Measurements from ENCODE around the gene DAPL1.
A peak's percentile ranks its signal among the peaks of the same experiment; 100 is the strongest.

Gene DAPL1

GRCh38 chr2:158795195-158795924 is at the start of gene DAPL1:
Gene DAPL1 (plus strand): TSS chr2:158795317. CDS start chr2:158795373, 56 bp downstream.
- DNase-seq = peak; percentile 9 to 48 (median 35)

GRCh38 chr2:158745866-158746382 is 49.2 kb upstream of the DAPL1 start:
- DNase-seq = no peak

GRCh38 chr2:158746488-158746887 is 48.6 kb upstream of the DAPL1 start:
- no peak for DNase-seq

GRCh38 chr2:158747281-158747680 is 47.8 kb upstream of the DAPL1 start:
- DNase-seq = no peak

- DNase-seq = no peak
These were observed 46.1 kb upstream of the DAPL1 start for GRCh38 chr2:158748926-158749590.

GRCh38 chr2:158750458-158751125 is 44.5 kb upstream of the DAPL1 start:
- DNase-seq = no peak

GRCh38 chr2:158753641-158754611 is 41.2 kb upstream of the DAPL1 start:
- peak; percentile 5 to 57 (median 33) for DNase-seq

- no peak for DNase-seq
These were observed 39.6 kb upstream of the DAPL1 start for GRCh38 chr2:158755310-158756087.

GRCh38 chr2:158756331-158756730 is 38.8 kb upstream of the DAPL1 start:
- no peak for DNase-seq

- no peak for DNase-seq
These were observed 38.1 kb upstream of the DAPL1 start for GRCh38 chr2:158756976-158757375.

- DNase-seq = no peak
These were observed 34.2 kb upstream of the DAPL1 start for GRCh38 chr2:158760887-158761286.

- DNase-seq = no peak
These were observed 33.5 kb upstream of the DAPL1 start for GRCh38 chr2:158761621-158762020.

GRCh38 chr2:158762336-158762735 is 32.8 kb upstream of the DAPL1 start:
- DNase-seq = no peak

GRCh38 chr2:158766524-158766923 is 28.6 kb upstream of the DAPL1 start:
- no peak for DNase-seq

GRCh38 chr2:158772306-158773078 is 22.6 kb upstream of the DAPL1 start:
- DNase-seq = no peak

- no peak for DNase-seq
These were observed 22.0 kb upstream of the DAPL1 start for GRCh38 chr2:158773121-158773520.

- peak in 1 of 3 experiments; percentile 2 for DNase-seq
These were observed 20.4 kb upstream of the DAPL1 start for GRCh38 chr2:158774681-158775080.

GRCh38 chr2:158775273-158776027 is 19.7 kb upstream of the DAPL1 start:
- no peak for DNase-seq

GRCh38 chr2:158776231-158776630 is 18.9 kb upstream of the DAPL1 start:
- DNase-seq = peak in 1 of 3 experiments; percentile 0

GRCh38 chr2:158777077-158777476 is 18.0 kb upstream of the DAPL1 start:
- DNase-seq = no peak

Data from NCI-H1417 (cell line).